WTC11 (cell line): ENCODE results near the gene UPK3A.

Experiments
- AR ChIP-seq: fragments of 250-450 bp; sonication (Bioruptor Pico); IDR thresholded peaks from 2 replicates; pipeline ENCODE4 v1.9.0; 2021; ENCODE audit warnings: mild to moderate bottlenecking
- CBFB ChIP-seq: sonication (generic); formaldehyde crosslinking; IDR thresholded peaks from 2 replicates; pipeline ENCODE4 v1.8.1; 2022; ENCODE audit warnings: mild to moderate bottlenecking, low read depth, missing genetic modification reagents
- CTCF ChIP-seq: fragments of 200-600 bp; IDR thresholded peaks from 2 replicates; pipeline ENCODE4 v1.8.0; 2022; ENCODE audit warnings: antibody characterized with exemption
- E2F1 ChIP-seq: sonication (generic); formaldehyde crosslinking; IDR thresholded peaks from 2 replicates; pipeline ENCODE4 v1.8.0; 2022; ENCODE audit warnings: mild to moderate bottlenecking, missing genetic modification reagents
- FOXP4 ChIP-seq: sonication (generic); formaldehyde crosslinking; IDR thresholded peaks from 2 replicates; pipeline ENCODE4 v1.8.0; 2022; ENCODE audit warnings: mild to moderate bottlenecking, missing genetic modification reagents
- HMGXB4 ChIP-seq: sonication (generic); formaldehyde crosslinking; IDR thresholded peaks from 2 replicates; pipeline ENCODE4 v1.8.1; 2023; ENCODE audit warnings: mild to moderate bottlenecking, moderate library complexity, missing genetic modification reagents
- KAT7 ChIP-seq: sonication (generic); formaldehyde crosslinking; IDR thresholded peaks from 2 replicates; pipeline ENCODE4 v1.8.1; 2023; ENCODE audit warnings: missing genetic modification reagents, mild to moderate bottlenecking, borderline replicate concordance
- SP1 ChIP-seq: sonication (generic); formaldehyde crosslinking; conservative IDR thresholded peaks from 2 replicates; pipeline ENCODE4 v1.8.1; 2022; ENCODE audit warnings: missing genetic modification reagents
- TEAD4 ChIP-seq: sonication (generic); formaldehyde crosslinking; IDR thresholded peaks from 2 replicates; pipeline ENCODE4 v1.8.0; 2022; ENCODE audit warnings: mild to moderate bottlenecking, missing genetic modification reagents
- TP53 ChIP-seq: sonication (generic); formaldehyde crosslinking; IDR thresholded peaks from 2 replicates; pipeline ENCODE4 v1.8.1; 2023; ENCODE audit warnings: mild to moderate bottlenecking, missing genetic modification reagents
- USF2 ChIP-seq: sonication (generic); formaldehyde crosslinking; IDR thresholded peaks from 2 replicates; pipeline ENCODE4 v1.8.1; 2023; ENCODE audit warnings: mild to moderate bottlenecking, missing genetic modification reagents, moderate library complexity
- ZNF121 ChIP-seq: sonication (generic); formaldehyde crosslinking; IDR thresholded peaks from 2 replicates; pipeline ENCODE4 v1.8.0; 2023; ENCODE audit warnings: missing genetic modification reagents
- ZNF416 ChIP-seq: fragments of 250-450 bp; sonication (Bioruptor Pico); IDR thresholded peaks from 2 replicates; pipeline ENCODE4 v1.9.0; 2021; ENCODE audit warnings: mild to moderate bottlenecking, inconsistent platforms

GRCh38 chr22:45290410-45290936, 5.7 kb downstream of the UPK3A start:
- TF ChIP-seq USF2 (CRISPR knock-in tag) (no peak), CTCF (no peak), CBFB (no peak), TP53 (CRISPR knock-in tag) (no peak), FOXP4 (no peak), ZNF416 (CRISPR knock-in tag) (no peak), SP1 (CRISPR knock-in tag) (no peak), HMGXB4 (CRISPR knock-in tag) (no peak), E2F1 (CRISPR knock-in tag) (no peak), KAT7 (CRISPR knock-in tag) (no peak), ZNF121 (CRISPR knock-in tag) (peak; percentile 20; the same call in 1 of the 2 replicates), AR (CRISPR knock-in tag) (no peak), TEAD4 (no peak)
